H1 (cell line): ENCODE data around the gene ITGA6. TPM values are rescaled to one million over a fixed set of nuclear protein-coding genes. Genes with fewer than 3 reads are reported as not detected.
A peak's percentile ranks its signal among the peaks of the same experiment; 100 is the strongest.

Source experiments
- CTCF ChIA-PET: fragments of 300-600 bp; sonication (Branson Sonifier 250); formaldehyde crosslinking; loops from one replicate; lab custom pipeline; 2021; ENCODE audit not compliant: partially characterized antibody; lab: Charles Lee
- POLR2A ChIA-PET: fragments of 300-600 bp; sonication (Branson Sonifier 250); formaldehyde crosslinking; loops from one replicate; lab custom pipeline; 2021; ENCODE audit warnings: inconsistent platforms; ENCODE audit not compliant: partially characterized antibody; lab: Charles Lee
- DNase-seq, 2 experiments: peaks; one replicate each; pipeline versions ENCODE4 v3.0.0 to v3.0.0-alpha.2; 2010 to 2022; ENCODE audit warnings: low spot score in 2 of 2, low read depth in 1 of 2, mixed read lengths in 1 of 2
- FAIRE-seq: peaks from 2 replicates; lab custom pipeline; 2011; peaks lifted over from hg19 to GRCh38; lab: Jason Lieb, UNC
- H2AFZ ChIP-seq: 2 replicates; pipeline ENCODE4 v1.8.1; 2012; ENCODE audit warnings: low read length, inconsistent platforms
- H2AK5ac ChIP-seq: 2 replicates; pipeline ENCODE4 v1.6.1; 2013; ENCODE audit warnings: low read depth, low read length
- H2BK120ac ChIP-seq: replicated peaks from 2 replicates; pipeline ENCODE3; 2013; ENCODE audit warnings: low read depth, low read length, inconsistent platforms
- H2BK12ac ChIP-seq: 2 replicates; pipeline ENCODE4 v1.6.1; 2013; ENCODE audit warnings: low read depth, low read length
- H2BK15ac ChIP-seq: 2 replicates; pipeline ENCODE4 v1.6.1; 2013; ENCODE audit warnings: low read length
- H2BK20ac ChIP-seq: 2 replicates; pipeline ENCODE4 v1.6.1; 2013; ENCODE audit warnings: low read length
- H2BK5ac ChIP-seq: 2 replicates; pipeline ENCODE4 v1.6.1; 2013; ENCODE audit warnings: low read depth, low read length
- H3K14ac ChIP-seq: 2 replicates; pipeline ENCODE4 v1.6.1; 2013; ENCODE audit warnings: inconsistent platforms; ENCODE audit not compliant: insufficient read length
- H3K18ac ChIP-seq: 2 replicates; pipeline ENCODE4 v1.6.1; 2013; ENCODE audit warnings: low read length; ENCODE audit errors: extremely low read depth
- H3K23ac ChIP-seq: 2 replicates; pipeline ENCODE4 v1.6.1; 2013; ENCODE audit warnings: inconsistent platforms; ENCODE audit not compliant: insufficient read length
- H3K23me2 ChIP-seq: 2 replicates; pipeline ENCODE4 v1.6.1; 2013; ENCODE audit warnings: low read depth, low read length
- H3K27ac ChIP-seq: 2 replicates; pipeline ENCODE4 v1.6.1; 2011; ENCODE audit warnings: low read depth, low read length, inconsistent platforms
- H3K27me3 ChIP-seq, 4 experiments: replicated peaks in 1 of 4; 1 replicate in 1 of 4; 2 replicates in 3 of 4; pipeline versions ENCODE4 v1.6.1 to v1.8.1; 2011 to 2013; ENCODE audit warnings: low read length in 3 of 4, mild to moderate bottlenecking in 3 of 4, inconsistent platforms in 2 of 4, mixed read lengths in 2 of 4, moderate library complexity in 1 of 4; ENCODE audit not compliant: control insufficient read depth in 3 of 4, insufficient read depth in 3 of 4; ENCODE audit errors: extremely low read depth in 1 of 4
- H3K36me3 ChIP-seq, 4 experiments: 2 replicates each; pipeline versions ENCODE4 v1.6.1 to v1.8.1; 2011 to 2013; ENCODE audit warnings: mild to moderate bottlenecking in 4 of 4, low read length in 3 of 4, moderate library complexity in 2 of 4, control low read depth in 1 of 4, inconsistent platforms in 1 of 4; ENCODE audit not compliant: insufficient read depth in 4 of 4, control insufficient read depth in 2 of 4
- H3K4ac ChIP-seq: replicated peaks from 2 replicates; pipeline ENCODE3; 2013; ENCODE audit warnings: low read length, low read depth, mixed read lengths, inconsistent platforms; ENCODE audit not compliant: insufficient read length
- H3K4me1 ChIP-seq, 4 experiments: replicated peaks in 1 of 4; 1 replicate in 1 of 4; 2 replicates in 3 of 4; pipeline versions ENCODE4 v1.6.1 to v1.8.1; 2011 to 2013; ENCODE audit warnings: low read length in 3 of 4, inconsistent platforms in 2 of 4, mixed read lengths in 1 of 4; ENCODE audit not compliant: insufficient read depth in 4 of 4, control insufficient read depth in 3 of 4
- H3K4me2 ChIP-seq, 2 experiments: 2 replicates each; pipeline versions ENCODE4 v1.6.1 to v1.8.1; 2011 to 2013; ENCODE audit warnings: low read depth in 2 of 2, low read length in 2 of 2, control low read depth in 1 of 2, inconsistent platforms in 1 of 2, mild to moderate bottlenecking in 1 of 2; ENCODE audit not compliant: insufficient read depth in 1 of 2
- H3K4me3 ChIP-seq, 4 experiments: fragments of 200-600, 300-600 bp in 1 of 4; sonication (generic), shearing (Covaris generic), sonication (Bioruptor Twin) in 1 of 4; 2 replicates each; pipeline versions ENCODE4 v1.5.1 to v1.8.1; 2011 to 2016; ENCODE audit warnings: low read length in 4 of 4, low read depth in 3 of 4, control low read depth in 2 of 4, inconsistent platforms in 2 of 4, mild to moderate bottlenecking in 2 of 4, mixed read lengths in 1 of 4, moderate library complexity in 1 of 4; ENCODE audit not compliant: insufficient read depth in 2 of 4; ENCODE audit errors: extremely low read depth in 1 of 4
- H3K56ac ChIP-seq: replicated peaks from 2 replicates; pipeline ENCODE3; 2013; ENCODE audit warnings: low read depth, mild to moderate bottlenecking, mixed read lengths, low read length, inconsistent platforms; ENCODE audit not compliant: insufficient read length
- H3K79me1 ChIP-seq: 2 replicates; pipeline ENCODE4 v1.6.1; 2013; ENCODE audit warnings: low read depth, low read length, control low read depth
- H3K79me2 ChIP-seq, 2 experiments: 2 replicates each; pipeline versions ENCODE4 v1.6.1 to v1.8.1; 2012 to 2013; ENCODE audit warnings: low read length in 2 of 2, mild to moderate bottlenecking in 2 of 2, inconsistent platforms in 1 of 2; ENCODE audit not compliant: insufficient read depth in 2 of 2, control insufficient read depth in 1 of 2
- H3K9ac ChIP-seq, 4 experiments: replicated peaks in 1 of 4; 1 replicate in 1 of 4; 2 replicates in 3 of 4; pipeline versions ENCODE4 v1.6.1 to v1.8.1; 2011 to 2013; ENCODE audit warnings: low read depth in 3 of 4, low read length in 3 of 4, control low read depth in 2 of 4, mild to moderate bottlenecking in 2 of 4, moderate library complexity in 2 of 4, inconsistent platforms in 1 of 4; ENCODE audit errors: extremely low read depth in 1 of 4
- H3K9me3 ChIP-seq, 2 experiments: 2 replicates each; pipeline versions ENCODE4 v1.6.1 to v1.8.1; 2012 to 2013; ENCODE audit warnings: mild to moderate bottlenecking in 2 of 2, moderate library complexity in 2 of 2, control low read depth in 1 of 2, inconsistent platforms in 1 of 2, low read depth in 1 of 2, low read length in 1 of 2, mixed read lengths in 1 of 2; ENCODE audit not compliant: insufficient read depth in 2 of 2
- H4K20me1 ChIP-seq, 2 experiments: replicated peaks in 1 of 2; 2 replicates each; pipeline versions ENCODE3 to v1.8.1; 2011 to 2013; ENCODE audit warnings: inconsistent platforms in 2 of 2, low read length in 2 of 2, mild to moderate bottlenecking in 1 of 2; ENCODE audit not compliant: insufficient read depth in 2 of 2, control insufficient read depth in 1 of 2
- H4K5ac ChIP-seq: 2 replicates; pipeline ENCODE4 v1.6.1; 2013; ENCODE audit warnings: low read length, low read depth, mixed read lengths, inconsistent platforms; ENCODE audit not compliant: insufficient read length
- H4K8ac ChIP-seq: 2 replicates; pipeline ENCODE4 v1.8.0; 2013; ENCODE audit warnings: mild to moderate bottlenecking, moderate library complexity, low read length, inconsistent platforms; ENCODE audit not compliant: insufficient read depth; ENCODE audit errors: extremely low read depth
- H4K91ac ChIP-seq: replicated peaks from 2 replicates; pipeline ENCODE3; 2013; ENCODE audit warnings: low read length, mixed read lengths, inconsistent platforms; ENCODE audit not compliant: insufficient read length
- CBX8 ChIP-seq: fragments of 300-800, 300-1000 bp; sonication (generic); IDR thresholded peaks from 2 replicates; pipeline ENCODE4 v1.7.1; 2016; ENCODE audit warnings: low read depth, low read length, borderline replicate concordance
- CEBPB ChIP-seq: IDR thresholded peaks from 2 replicates; pipeline ENCODE4 v1.6.1; 2012; ENCODE audit warnings: low read depth, low read length
- EP300 ChIP-seq, 2 experiments: IDR thresholded peaks; 1 replicate in 1 of 2; 2 replicates in 1 of 2; pipeline ENCODE4 v1.6.1; 2011 to 2012; ENCODE audit warnings: low read depth in 2 of 2, low read length in 2 of 2, mild to moderate bottlenecking in 2 of 2, borderline replicate concordance in 1 of 2, inconsistent platforms in 1 of 2, moderate library complexity in 1 of 2
- GTF2F1 ChIP-seq: IDR thresholded peaks from 2 replicates; pipeline ENCODE4 v1.6.1; 2012; ENCODE audit warnings: low read depth, low read length, improper control_type of control experiment, borderline replicate concordance
- POLR2A ChIP-seq, 2 experiments: IDR thresholded peaks; 1 replicate in 1 of 2; 2 replicates in 1 of 2; pipeline ENCODE4 v1.6.1; 2011; ENCODE audit warnings: low read depth in 2 of 2, low read length in 2 of 2, mild to moderate bottlenecking in 2 of 2; ENCODE audit errors: control extremely low read depth in 1 of 2
- SIRT6 ChIP-seq: IDR thresholded peaks from one replicate; pipeline ENCODE4 v1.7.1; 2012; ENCODE audit warnings: low read length, inconsistent platforms
- SP1 ChIP-seq: IDR thresholded peaks from 2 replicates; pipeline ENCODE4 v1.6.1; 2011; ENCODE audit warnings: low read depth, low read length
- SP2 ChIP-seq: IDR thresholded peaks from 2 replicates; pipeline ENCODE4 v1.6.1; 2012; ENCODE audit warnings: mild to moderate bottlenecking, low read length, inconsistent platforms
- SRF ChIP-seq: IDR thresholded peaks from 2 replicates; pipeline ENCODE4 v1.6.1; 2011; ENCODE audit warnings: mild to moderate bottlenecking, low read depth, low read length, moderate library complexity
- SUZ12 ChIP-seq: fragments of 200-600 bp; sonication (generic); IDR thresholded peaks from 2 replicates; pipeline ENCODE4 v1.6.1; 2012; ENCODE audit warnings: mild to moderate bottlenecking, inconsistent platforms, low read length, moderate library complexity, mixed read lengths
- TAF1 ChIP-seq: IDR thresholded peaks from 2 replicates; pipeline ENCODE4 v1.6.1; 2011; ENCODE audit warnings: mild to moderate bottlenecking, low read depth, low read length
- WGBS, 2 experiments: shearing (Covaris generic) in 1 of 2; methylation state at CpG; one replicate each; pipeline versions ENCODE4 v1.1.6 to v1.1.7; 2013 to 2015; ENCODE audit warnings: low lambda C conversion rate in 2 of 2, mixed read lengths in 2 of 2, inconsistent platforms in 1 of 2, low coverage in 1 of 2, missing lambda C conversion rate in 1 of 2; ENCODE audit not compliant: insufficient replicate concordance in 2 of 2, insufficient coverage in 1 of 2, insufficient read length in 1 of 2; ENCODE audit errors: extremely low coverage in 1 of 2, missing lambda C conversion rate in 1 of 2; 5-methylcytosine and 5-hydroxymethylcytosine counted together
- polyA plus RNA-seq, 7 experiments: library from polyadenylated mRNA; depleted of rRNA in 3 of 7; stranded (reverse) in 5 of 7; unstranded in 2 of 7; fragments of >200 nt in 5 of 7; fragments of 200-250 nt in 2 of 7; gene quantifications; 1 replicate in 5 of 7; 2 replicates in 1 of 7; 4 replicates in 1 of 7; pipeline versions ENCODE4 v1.2.1 to v1.2.3, GENCODE V29; 2011 to 2013; ENCODE audit warnings: missing spikeins in 2 of 7, mixed read lengths in 2 of 7
- total RNA-seq: library from RNA; stranded (reverse); fragmentation: NEBNext Ultra II Directional; extraction: Animal tissue kit (Norgen Biotek cat#: 25700); gene quantifications from 2 replicates; pipeline ENCODE4 v1.2.1, GENCODE V29; 2021
- TF ChIP-seq, protein P1 (sequence below): IDR thresholded peaks from 2 replicates; pipeline ENCODE4 v1.6.1; 2011; ENCODE audit warnings: low read depth, mild to moderate bottlenecking, low read length; ENCODE audit not compliant: insufficient read depth

ITGA6 gene
- total and polyA plus RNA-seq, 2 of the 8 experiments (the other 6 are each of a cell fraction or from before 2014, with no cell fraction given) = 26.9 to 118 TPM

DNA sequence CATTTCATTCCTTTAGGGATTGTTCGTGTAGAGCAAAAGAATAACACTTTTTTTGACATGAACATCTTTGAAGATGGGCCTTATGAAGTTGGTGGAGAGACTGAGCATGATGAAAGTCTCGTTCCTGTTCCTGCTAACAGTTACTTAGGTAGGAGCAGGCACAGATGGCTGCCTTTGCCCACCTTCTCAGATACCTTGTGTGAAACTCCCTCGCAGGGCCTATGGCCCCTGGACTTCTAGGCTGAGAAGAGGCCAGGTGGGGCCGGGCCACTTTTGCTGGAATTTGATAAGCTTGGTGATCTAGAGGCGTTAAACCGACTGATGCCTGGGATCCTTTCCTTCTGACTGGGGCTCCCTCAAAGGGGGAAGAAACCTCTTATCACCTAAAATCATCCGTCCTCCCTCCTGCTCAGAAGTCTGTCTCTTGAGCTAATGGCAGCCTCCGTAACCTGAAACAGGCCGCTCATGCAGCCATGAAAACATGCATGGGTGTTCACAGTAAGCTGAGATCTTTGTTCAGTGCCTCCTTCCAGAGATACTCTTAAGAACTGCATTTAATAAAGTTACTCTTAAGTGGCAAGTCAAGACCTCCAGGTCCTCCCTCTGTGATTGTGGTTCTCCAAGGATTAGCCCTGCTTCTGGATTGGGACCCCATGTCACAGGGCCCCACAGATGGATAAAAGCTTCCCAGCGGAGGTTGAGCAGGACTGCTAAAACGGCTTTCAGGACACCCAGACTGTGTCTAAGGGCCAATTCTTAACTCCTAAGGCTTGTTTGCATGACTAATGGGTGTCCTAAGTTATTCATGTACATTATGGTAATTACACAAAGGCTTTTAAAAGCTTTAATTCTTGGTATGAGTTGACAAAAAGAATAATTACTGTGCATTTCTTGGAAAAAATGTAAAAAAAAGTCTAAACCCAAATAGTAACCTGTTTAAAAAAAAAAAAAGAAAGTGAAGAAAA, 43.9 kb downstream of the ITGA6 start:
- 89% methylated on average over 11 of the region's 11 CpGs; no CpG with 5 or more reads in 1 of the 2 experiments for WGBS, 2 experiments
- FAIRE-seq = no peak
- H2BK120ac ChIP-seq = no peak overlapping the region
- TF ChIP-seq EP300 (IDR thresholded peaks at IDR 0.05; ENCODE audit: borderline replicate concordance in 1 of 2, low read depth in 2 of 2, low read length in 2 of 2) = no peak
- no peak for TF ChIP-seq CBX8
- TF ChIP-seq SUZ12 = no peak
- TF ChIP-seq, protein P1, sequence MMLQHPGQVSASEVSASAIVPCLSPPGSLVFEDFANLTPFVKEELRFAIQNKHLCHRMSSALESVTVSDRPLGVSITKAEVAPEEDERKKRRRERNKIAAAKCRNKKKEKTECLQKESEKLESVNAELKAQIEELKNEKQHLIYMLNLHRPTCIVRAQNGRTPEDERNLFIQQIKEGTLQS = no peak
- no peak for TF ChIP-seq SRF
- no peak for TF ChIP-seq TAF1
- no peak for TF ChIP-seq GTF2F1
- TF ChIP-seq SP1 = no peak
- no peak for TF ChIP-seq SIRT6
- TF ChIP-seq POLR2A (IDR thresholded peaks at IDR 0.05; ENCODE audit: control extremely low read depth in 1 of 2, low read depth in 2 of 2, low read length in 2 of 2) = no peak
- TF ChIP-seq CEBPB = no peak
- no peak for TF ChIP-seq SP2

More for the DNA sequence above, 43.9 kb downstream of the ITGA6 start:
- no peak overlapping the region for H3K23ac ChIP-seq
- H4K91ac ChIP-seq = no peak overlapping the region
- H3K18ac ChIP-seq = no peak overlapping the region
- H4K5ac ChIP-seq = no peak overlapping the region
- ChIA-PET CTCF (interaction anchor here (0.6 to 3.7 kb wide), 5 partner anchors 9 to 299 kb away, joined by 3 to 21 read pairs (median 4); no protein-coding TSS in a partner anchor), POLR2A (no interaction called here)
- H3K4me2 ChIP-seq = no peak overlapping the region
- H3K23me2 ChIP-seq = no peaks in the 10 kb centered on the region
- H3K4me1 ChIP-seq = no peaks in the 10 kb centered on the region
- no peak overlapping the region for H3K56ac ChIP-seq
- H3K9ac ChIP-seq = no peak overlapping the region
- no peaks in the 10 kb centered on the region for H3K27me3 ChIP-seq
- H4K20me1 ChIP-seq = no peaks in the 10 kb centered on the region
- no peak overlapping the region for H2AK5ac ChIP-seq
- no peak overlapping the region for H2BK5ac ChIP-seq
- peaks cover 2% of the 10 kb centered on the region; the same call in 1 of the 2 replicates for H3K79me1 ChIP-seq
- no peaks in the 10 kb centered on the region for H3K9me3 ChIP-seq
- DNase-seq = no peak
- H3K79me2 ChIP-seq = peaks cover 0 to 16% of the 10 kb centered on the region in 2 experiments; a peak in 2 of 4 replicates
- H2BK20ac ChIP-seq = no peak overlapping the region
- H2BK12ac ChIP-seq = no peak overlapping the region
- H4K8ac ChIP-seq = no peak overlapping the region
- peaks cover 0 to 77% (median 30%) of the 10 kb centered on the region in 4 experiments; a peak in 6 of 8 replicates for H3K36me3 ChIP-seq
- H2BK15ac ChIP-seq = no peak overlapping the region
- H3K27ac ChIP-seq = 0 out of 2 replicates have a peak overlapping the region, but pooled peaks have one; percentile 11
- no peak overlapping the region for H3K4ac ChIP-seq
- no peak overlapping the region for H3K4me3 ChIP-seq
- no peak overlapping the region for H3K14ac ChIP-seq
- H2AFZ ChIP-seq = no peak overlapping the region
